Activated CD4-positive, alpha-beta memory T cell treated with anti-CD3 and anti-CD28 coated beads for 36 hours (primary cell): ENCODE results near the gene ZIC5. TPM values are rescaled to one million over a fixed set of nuclear protein-coding genes. Genes with fewer than 3 reads are reported as not detected.

ENCODE experiments used
- total RNA-seq, 2 experiments: library from RNA; stranded (reverse); gene quantifications; one replicate each; pipeline ENCODE4 v1.2.3, GENCODE V29; 2021

ZIC5 gene
- total RNA-seq, 2 experiments from 2014 or later = not detected

Other genes with a start within 250 kb of the ZIC5 start
- not detected for gene ZIC2, start 10.0 kb upstream of the ZIC5 start, total RNA-seq
- gene PCCA, start 117.3 kb upstream of the ZIC5 start, total RNA-seq = 1 to 10 TPM; 7.9 to 8.2 TPM